Astrocyte (in vitro differentiated cells and primary cell): Measurements from ENCODE around the gene SVIL.

Experiments used
- EZH2 ChIP-seq: IDR thresholded peaks from 2 replicates; pipeline ENCODE4 v1.6.1; 2012; ENCODE audit warnings: mild to moderate bottlenecking, low read length, inconsistent platforms; ENCODE audit not compliant: insufficient read depth
- TF ChIP-seq, protein P1 (sequence below): IDR thresholded peaks from 2 replicates; pipeline ENCODE4 v1.5.1; 2011; ENCODE audit warnings: low read depth, mild to moderate bottlenecking, inconsistent platforms, low read length, moderate library complexity; ENCODE audit not compliant: insufficient read depth

DNA sequence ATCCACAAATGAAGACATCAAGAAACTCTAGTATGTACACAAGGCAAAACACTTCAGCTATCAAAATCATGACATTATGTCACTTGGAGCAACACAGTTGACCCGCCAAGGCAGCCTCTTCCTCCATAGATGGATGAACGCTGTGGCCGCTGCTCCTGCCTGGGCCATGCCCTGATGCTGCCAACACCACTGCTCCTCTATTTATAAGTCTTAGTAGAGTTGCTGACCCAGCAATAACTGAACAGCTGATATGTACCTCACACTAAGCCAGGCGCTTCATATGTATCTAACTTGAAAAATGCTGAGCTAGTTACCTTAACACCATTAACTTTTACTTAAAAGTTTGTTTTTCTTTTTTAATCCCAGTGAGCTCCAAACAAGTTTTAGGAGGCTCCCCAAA is 214.0 kb downstream of the SVIL start:
- TF ChIP-seq, protein P1, sequence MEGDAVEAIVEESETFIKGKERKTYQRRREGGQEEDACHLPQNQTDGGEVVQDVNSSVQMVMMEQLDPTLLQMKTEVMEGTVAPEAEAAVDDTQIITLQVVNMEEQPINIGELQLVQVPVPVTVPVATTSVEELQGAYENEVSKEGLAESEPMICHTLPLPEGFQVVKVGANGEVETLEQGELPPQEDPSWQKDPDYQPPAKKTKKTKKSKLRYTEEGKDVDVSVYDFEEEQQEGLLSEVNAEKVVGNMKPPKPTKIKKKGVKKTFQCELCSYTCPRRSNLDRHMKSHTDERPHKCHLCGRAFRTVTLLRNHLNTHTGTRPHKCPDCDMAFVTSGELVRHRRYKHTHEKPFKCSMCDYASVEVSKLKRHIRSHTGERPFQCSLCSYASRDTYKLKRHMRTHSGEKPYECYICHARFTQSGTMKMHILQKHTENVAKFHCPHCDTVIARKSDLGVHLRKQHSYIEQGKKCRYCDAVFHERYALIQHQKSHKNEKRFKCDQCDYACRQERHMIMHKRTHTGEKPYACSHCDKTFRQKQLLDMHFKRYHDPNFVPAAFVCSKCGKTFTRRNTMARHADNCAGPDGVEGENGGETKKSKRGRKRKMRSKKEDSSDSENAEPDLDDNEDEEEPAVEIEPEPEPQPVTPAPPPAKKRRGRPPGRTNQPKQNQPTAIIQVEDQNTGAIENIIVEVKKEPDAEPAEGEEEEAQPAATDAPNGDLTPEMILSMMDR: no peak
- no peak for TF ChIP-seq EZH2
